ENCODE results near the gene ADORA2A. TPM values are rescaled to one million over a fixed set of nuclear protein-coding genes. Genes with fewer than 3 reads are reported as not detected.

ADORA2A gene
- total RNA-seq, 1 donor from 2014 or later: 2.7 TPM

GRCh38 chr22:24450610-24451009, 23.2 kb downstream of the ADORA2A start:
- peak; percentile 48 to 71 for DNase-seq (ENCODE audit: low read depth in 2 of 2)

- DNase-seq (ENCODE audit: low read depth in 2 of 2): no peak
Measured at GRCh38 chr22:24451162-24451561, 23.8 kb downstream of the ADORA2A start.

- DNase-seq (ENCODE audit: low read depth in 2 of 2): no peak
Measured at GRCh38 chr22:24453853-24454252, 26.5 kb downstream of the ADORA2A start.

- DNase-seq (ENCODE audit: low read depth in 2 of 2): no peak
Measured at GRCh38 chr22:24455039-24455438, 27.6 kb downstream of the ADORA2A start.

- peak in 1 of 2 donors; percentile 42 for DNase-seq (ENCODE audit: low read depth in 2 of 2)
Measured at GRCh38 chr22:24455751-24456426, 28.5 kb downstream of the ADORA2A start.

GRCh38 chr22:24457894-24458420, 30.6 kb downstream of the ADORA2A start:
- DNase-seq (ENCODE audit: low read depth in 2 of 2): no peak

GRCh38 chr22:24459911-24460310, 32.5 kb downstream of the ADORA2A start:
- peak in 1 of 2 donors; percentile 59 for DNase-seq (ENCODE audit: low read depth in 2 of 2)

GRCh38 chr22:24460418-24461089, 33.2 kb downstream of the ADORA2A start:
- no peak for DNase-seq (ENCODE audit: low read depth in 2 of 2)

- DNase-seq (ENCODE audit: low read depth in 2 of 2): no peak
Measured at GRCh38 chr22:24463071-24463760, 35.8 kb downstream of the ADORA2A start.

- DNase-seq (ENCODE audit: low read depth in 2 of 2): peak in 1 of 2 donors; percentile 64
Measured at GRCh38 chr22:24465566-24465965, 38.2 kb downstream of the ADORA2A start.

GRCh38 chr22:24465975-24466374, 38.6 kb downstream of the ADORA2A start:
- DNase-seq (ENCODE audit: low read depth in 2 of 2): no peak

GRCh38 chr22:24466716-24467328, 39.4 kb downstream of the ADORA2A start:
- peak in 1 of 2 donors; percentile 89 for DNase-seq (ENCODE audit: low read depth in 2 of 2)

GRCh38 chr22:24467340-24467739, 39.9 kb downstream of the ADORA2A start:
- DNase-seq (ENCODE audit: low read depth in 2 of 2): no peak

- DNase-seq (ENCODE audit: low read depth in 2 of 2): peak in 1 of 2 donors; percentile 69
Measured at GRCh38 chr22:24471570-24471969, 44.2 kb downstream of the ADORA2A start.

GRCh38 chr22:24473284-24473683, 45.9 kb downstream of the ADORA2A start:
- no peak for DNase-seq (ENCODE audit: low read depth in 2 of 2)

GRCh38 chr22:24474221-24474620, 46.8 kb downstream of the ADORA2A start:
- DNase-seq (ENCODE audit: low read depth in 2 of 2): peak in 1 of 2 donors; percentile 90

GRCh38 chr22:24474649-24475255, 47.4 kb downstream of the ADORA2A start:
- DNase-seq (ENCODE audit: low read depth in 2 of 2): no peak

GRCh38 chr22:24481641-24482040, 54.2 kb downstream of the ADORA2A start:
- no peak for DNase-seq (ENCODE audit: low read depth in 2 of 2)

GRCh38 chr22:24482575-24482974, 55.2 kb downstream of the ADORA2A start:
- DNase-seq (ENCODE audit: low read depth in 2 of 2): peak in 1 of 2 donors; percentile 63

- DNase-seq (ENCODE audit: low read depth in 2 of 2): no peak
Measured at GRCh38 chr22:24482998-24483397, 55.6 kb downstream of the ADORA2A start.

- no peak for DNase-seq (ENCODE audit: low read depth in 2 of 2)
Measured at GRCh38 chr22:24483976-24484545, 56.7 kb downstream of the ADORA2A start.
